GM19193 (cell line): ENCODE results near the gene KRTAP5-8.
"Not testable (repeated sequence)": the region's sequence is repeated elsewhere in the genome, so short reads cannot be mapped to it uniquely, and the experiment has no call there.

Experiments
- POLR2A ChIP-seq: IDR thresholded peaks from 4 replicates; pipeline ENCODE4 v1.6.1; 2011; ENCODE audit not compliant: insufficient read depth, insufficient read length; ENCODE audit errors: extremely low read depth

KRTAP5-8 gene

DNA sequence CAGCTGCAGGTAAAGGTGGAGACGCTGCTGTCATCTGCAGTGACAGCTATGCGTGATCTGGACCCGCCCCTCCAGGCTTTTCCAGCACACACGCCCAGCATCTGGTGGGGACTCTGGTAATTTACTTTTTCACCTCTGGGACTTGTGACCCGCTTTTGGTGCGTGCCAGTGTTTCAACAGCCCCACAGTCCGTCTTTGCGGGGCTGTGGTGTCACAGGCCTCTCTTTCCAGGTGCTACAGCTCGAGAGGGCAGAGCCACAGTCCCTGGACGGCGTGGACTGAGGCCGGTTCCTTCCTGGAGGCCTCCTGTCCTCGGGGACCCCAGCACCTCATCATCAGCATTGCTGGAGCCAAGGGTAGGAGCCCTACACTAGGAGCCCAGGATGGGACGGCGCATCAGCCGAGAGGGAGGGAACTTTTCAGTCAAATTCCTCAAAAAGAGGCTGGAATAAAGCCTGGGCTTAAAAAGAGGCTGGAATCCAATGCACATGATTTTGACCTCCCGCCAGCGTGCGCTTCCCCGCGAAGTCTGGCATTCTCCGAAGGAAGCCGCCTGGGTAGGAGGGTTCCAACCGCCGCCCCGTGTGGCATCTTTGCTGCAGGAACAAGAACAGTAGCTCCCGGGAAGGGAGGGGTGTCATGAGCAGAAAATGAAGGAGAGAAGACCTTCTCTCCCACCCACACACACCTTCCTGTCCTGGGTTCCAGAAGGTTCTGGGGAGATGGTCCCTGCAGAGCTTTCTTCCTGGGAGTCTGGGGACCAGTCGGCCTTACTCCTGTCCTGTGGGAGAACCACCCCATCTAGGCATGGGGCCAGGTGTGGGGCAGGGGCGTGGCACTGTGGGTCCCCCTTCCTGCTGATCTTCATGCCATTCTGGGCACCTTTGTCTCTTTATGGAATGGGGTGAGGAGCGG, 36.5 kb upstream of the KRTAP5-8 start:
- no peak for TF ChIP-seq POLR2A

DNA sequence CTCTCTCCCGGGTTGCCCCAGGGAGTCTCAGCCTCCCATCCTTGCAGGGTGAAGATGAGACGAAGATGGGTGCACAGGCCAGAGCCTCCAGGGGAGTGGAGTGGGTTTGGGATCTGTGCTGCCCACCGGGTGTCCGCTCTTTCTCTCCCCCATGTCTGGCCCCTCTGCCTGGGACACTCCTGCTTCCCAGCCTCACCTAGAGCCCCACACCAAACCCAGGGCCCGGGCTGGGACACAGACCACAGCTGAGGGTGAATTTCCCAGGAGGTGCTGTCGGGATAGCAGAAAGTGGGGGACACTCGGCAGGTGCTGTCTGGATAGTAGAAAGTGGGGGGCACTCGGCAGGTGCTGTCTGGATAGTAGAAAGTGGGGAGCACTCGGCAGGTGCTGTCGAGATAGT, 35.8 kb upstream of the KRTAP5-8 start:
- TF ChIP-seq POLR2A = no peak

DNA sequence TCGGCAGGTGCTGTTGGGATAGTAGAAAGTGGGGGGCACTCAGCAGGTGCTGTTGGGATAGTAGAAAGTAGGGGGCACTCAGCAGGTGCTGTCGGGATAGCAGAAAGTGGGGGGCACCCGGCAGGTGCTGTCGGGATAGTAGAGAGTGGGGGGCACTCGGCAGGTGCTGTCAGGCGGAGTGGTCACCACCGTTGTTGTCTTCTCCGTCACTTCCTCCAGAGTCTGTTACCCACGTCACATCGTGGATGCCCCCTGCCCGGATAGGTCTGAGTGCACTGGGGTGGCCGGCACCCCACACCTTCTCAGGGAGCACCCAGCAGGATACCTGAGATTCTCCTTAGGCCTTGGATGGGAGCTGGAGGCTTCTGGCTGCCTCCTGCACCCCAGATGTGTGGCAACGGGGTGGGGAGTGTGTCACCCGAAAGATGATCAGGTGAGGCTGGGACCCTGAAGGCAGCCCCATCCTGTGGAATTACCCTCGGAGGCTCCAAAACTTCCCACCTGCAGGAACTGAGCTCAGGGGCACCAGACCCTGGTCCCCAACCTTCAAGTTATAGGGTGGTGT, 34.9 kb upstream of the KRTAP5-8 start:
- TF ChIP-seq POLR2A = no peak

DNA sequence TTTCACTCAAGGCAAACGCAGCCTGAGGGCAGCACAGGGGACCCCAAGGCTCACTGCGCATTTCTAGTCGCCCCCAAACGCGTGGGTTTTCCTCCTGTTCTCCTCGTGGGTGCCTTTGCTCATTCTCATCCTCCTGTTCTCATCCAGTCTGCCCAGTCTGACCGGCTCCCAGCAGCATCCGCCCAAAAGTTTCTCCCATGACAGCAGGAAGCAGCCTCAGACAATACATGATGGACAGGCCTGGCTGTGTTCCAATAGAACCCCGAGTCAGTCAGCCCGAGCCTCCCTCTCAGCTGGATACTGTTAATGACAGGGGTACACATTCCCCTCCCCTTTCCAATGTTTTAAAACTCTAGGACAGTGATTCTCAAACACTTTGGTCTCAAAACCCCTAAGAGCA, 33.3 kb upstream of the KRTAP5-8 start:
- TF ChIP-seq POLR2A = no peak

DNA sequence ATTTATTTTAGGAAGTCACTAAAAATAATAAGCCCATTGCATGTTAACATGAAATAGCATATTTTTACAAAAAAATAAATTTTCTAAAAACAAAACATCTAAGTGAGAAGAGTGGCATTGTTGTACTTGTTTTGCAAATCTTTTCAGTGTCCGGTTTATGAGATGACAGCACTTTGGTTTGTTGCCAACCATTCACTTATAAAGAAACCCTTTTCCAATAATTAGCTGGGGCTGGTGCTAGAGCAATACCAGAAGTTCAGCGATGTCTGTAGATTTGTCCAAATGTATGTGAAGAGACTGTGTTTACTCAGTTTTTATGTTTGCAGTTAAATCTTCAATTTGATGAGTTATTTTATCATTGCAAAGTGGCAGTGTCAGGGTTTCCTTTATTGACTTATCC, 32.8 kb upstream of the KRTAP5-8 start:
- TF ChIP-seq POLR2A = no peak

DNA sequence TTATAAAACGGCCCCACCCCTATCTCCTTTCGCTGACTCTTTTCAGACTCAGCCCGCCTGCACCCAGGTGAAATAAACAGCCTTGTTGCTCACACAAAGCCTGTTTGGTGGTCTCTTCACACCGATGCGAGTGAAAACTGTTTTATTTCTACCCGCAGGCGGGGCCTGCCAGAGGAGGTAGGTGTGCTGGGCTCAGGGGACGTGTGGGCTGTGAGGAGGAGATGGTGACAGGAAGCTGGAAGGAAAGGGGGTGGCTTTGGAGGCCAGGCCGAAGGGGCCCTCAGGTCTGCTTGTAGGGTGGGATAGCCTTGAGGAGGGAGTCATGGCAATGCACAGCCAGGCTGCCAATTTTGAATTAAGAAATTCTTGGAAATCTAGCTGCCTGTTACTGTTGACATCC, 32.0 kb upstream of the KRTAP5-8 start:
- no peak for TF ChIP-seq POLR2A

DNA sequence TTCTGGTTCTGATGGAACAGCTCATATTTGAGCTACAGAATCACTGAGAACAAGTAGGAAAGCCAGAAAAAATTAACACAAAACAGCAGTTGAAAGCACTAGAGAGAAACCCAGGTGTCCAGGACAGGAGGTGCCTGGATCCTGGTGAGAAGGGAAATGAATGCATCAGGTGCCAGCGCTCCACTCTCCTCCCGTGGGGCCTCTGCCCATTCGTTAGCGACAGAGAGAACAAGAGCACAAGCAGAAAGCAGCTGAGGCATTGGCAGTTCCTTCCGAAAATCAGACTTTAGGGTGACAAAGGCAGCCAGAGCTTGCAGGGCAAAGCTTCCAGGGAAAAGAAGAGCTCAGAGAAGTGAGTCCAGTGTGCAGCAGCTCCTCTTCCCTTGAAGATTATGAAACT, 30.7 kb upstream of the KRTAP5-8 start:
- TF ChIP-seq POLR2A = no peak

DNA sequence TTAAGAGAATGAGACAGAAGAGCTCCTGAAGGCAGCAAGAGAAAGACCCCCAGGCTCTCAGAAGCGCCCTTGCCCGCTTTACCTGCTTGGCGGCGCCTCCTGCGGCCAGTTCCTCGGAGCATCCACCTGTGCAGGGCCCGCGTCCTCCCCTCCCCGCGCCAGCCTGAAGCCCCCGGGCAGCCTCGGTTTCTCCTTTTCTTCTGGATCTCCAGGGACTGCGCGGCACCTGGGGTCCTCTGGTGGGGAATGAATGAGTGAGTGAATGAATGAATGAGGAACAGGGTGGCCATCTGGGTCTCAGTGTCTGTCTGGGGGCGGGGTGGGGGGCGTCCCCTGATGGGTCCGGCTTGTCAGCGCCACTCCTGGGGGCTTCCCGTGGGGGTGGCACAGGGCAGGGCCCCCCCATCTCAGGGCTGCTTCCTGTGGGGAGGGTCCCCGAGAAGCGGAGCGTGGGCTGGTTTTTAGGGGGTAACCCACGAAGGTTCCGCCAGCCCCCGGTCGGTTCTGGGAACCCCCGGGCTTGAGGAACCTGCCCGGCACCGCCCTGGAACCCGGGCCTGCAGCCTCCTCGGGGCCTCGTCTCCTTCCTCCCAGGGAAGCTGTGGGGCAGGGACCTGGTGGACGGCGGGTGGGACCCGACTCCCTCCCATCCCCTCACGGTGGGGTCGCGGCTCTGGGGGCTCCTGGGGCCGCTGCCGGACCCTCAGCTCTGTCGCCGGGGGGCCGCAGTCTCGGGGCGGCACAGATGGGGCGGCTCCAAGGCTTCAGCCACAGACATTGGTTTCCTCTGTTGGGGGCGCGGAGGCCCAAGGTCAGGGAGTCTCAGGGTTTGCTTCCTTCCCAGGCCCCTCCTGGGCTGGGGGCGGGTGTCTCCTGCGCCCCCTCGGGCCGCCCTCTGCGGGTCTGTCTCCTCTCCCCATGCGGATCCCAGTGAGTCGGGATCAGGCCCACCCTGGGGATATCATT, 19.0 kb upstream of the KRTAP5-8 start:
- TF ChIP-seq POLR2A = no peak

DNA sequence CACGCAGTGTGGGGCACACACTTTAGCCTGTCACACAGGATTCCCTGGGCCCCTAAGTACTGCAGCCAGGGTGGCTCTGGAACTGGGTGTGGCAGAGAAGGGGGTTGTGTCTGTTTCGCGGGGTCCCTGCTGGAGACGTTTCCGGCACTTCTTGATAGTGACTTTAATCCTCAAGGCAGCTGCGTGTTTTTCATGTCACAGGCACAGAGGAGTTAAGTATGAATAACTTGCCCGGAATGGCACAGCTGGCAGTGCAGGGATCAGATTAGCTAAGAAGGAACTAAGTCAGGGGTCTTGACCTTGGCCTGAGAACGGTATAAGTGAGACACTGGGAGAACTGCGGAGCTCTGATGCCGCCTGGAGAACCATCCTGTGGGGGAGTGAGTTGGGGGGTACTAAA, 18.3 kb upstream of the KRTAP5-8 start:
- TF ChIP-seq POLR2A = no peak

DNA sequence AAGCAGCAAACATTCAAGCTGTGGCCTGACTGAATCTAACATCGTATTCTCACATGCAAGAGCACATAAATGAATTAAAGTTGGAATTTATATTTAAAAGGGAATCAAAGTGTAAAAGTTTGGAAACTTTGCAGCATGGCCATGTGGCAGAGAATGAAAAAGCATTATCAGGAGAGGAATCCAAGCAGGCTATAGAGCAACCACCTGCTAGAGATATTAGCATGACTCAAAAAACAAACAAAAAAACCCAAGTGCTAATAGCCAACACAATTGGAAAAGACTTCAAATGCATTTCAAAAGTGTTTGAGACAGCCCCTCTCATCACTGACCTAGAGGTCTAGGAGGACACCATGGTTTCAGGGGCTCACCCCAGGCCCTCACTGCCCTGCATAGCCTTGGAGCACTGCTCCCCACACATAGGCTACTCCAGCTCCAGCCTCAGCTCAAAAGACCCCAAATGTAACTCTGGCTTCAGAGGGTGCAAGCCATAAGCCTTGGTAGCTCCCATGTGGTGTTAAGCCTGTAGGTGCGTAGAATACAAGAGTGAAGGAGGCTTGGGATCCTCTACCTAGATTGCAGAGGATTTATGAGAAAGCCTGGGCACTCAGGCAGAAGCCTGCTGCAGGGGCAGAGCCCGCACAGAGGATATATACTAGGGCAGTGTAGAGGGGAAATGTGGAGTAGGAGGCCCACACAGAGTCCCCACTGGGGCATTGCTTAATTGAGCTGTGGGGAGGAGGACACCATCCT, 12.5 kb upstream of the KRTAP5-8 start:
- TF ChIP-seq POLR2A = no peak

DNA sequence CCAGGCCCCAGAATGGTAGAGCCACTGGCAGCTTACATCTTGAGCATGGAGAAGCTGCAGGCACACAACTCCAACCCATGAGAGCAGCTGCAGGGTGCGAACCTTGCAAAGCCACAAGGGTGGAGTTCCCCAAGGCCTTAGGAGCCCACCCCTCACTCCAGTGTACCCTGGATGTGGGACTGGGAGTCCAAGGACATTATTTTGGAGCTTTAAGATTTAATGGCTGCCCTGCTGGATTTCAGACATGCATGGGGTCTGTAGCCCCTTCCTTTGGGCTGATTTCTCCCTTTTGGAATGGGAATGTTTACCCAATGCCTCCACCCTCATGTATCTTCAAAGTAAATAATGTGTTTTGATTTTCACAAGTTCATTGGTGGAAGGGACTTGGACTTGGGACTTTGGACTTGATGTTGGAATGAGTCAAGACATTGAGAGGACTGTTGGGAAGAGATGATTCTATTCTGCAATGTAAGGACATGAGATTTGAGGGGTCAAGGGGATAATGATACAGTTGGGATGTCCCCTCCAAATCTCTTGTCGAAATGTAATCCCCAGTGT, 11.8 kb upstream of the KRTAP5-8 start:
- TF ChIP-seq POLR2A = no peak

DNA sequence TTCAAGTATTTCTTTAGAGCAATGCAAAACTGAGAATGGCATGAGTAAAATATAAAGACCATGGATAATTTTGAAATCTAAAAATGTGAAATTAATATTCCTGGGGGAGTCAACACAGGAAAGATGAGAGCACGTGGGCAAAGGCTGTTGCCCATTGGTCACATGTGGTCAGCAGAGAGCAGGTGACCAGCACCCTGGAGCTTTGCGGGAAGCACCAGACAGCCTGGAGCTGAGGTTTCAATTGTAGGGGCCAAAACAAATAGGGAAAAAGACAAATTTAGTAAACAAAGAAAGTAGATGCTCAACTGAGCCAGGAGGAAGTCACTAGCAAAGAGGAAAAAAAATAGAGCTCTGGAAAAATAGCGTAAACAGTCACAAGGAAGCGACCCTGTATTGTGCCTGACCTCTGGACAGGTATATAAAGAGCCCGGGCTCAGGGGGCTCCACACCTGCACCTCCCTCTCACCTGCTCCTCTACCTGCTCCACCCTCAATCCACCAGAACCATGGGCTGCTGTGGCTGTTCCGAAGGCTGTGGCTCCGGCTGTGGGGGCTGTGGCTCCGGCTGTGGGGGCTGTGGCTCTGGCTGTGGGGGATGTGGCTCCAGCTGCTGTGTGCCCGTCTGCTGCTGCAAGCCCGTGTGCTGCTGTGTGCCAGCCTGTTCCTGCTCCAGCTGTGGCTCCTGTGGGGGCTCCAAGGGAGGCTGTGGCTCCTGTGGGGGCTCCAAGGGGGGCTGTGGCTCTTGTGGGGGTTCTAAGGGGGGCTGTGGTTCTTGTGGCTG, 10.8 kb upstream of the KRTAP5-8 start, which contains the start of gene KRTAP5-7:
Gene KRTAP5-7, plus strand, starts transcription at position 472 of the 780 bp plus-strand sequence. Its CDS starts 34 bp downstream, at position 506.
- TF ChIP-seq POLR2A = not testable (repeated sequence)

DNA sequence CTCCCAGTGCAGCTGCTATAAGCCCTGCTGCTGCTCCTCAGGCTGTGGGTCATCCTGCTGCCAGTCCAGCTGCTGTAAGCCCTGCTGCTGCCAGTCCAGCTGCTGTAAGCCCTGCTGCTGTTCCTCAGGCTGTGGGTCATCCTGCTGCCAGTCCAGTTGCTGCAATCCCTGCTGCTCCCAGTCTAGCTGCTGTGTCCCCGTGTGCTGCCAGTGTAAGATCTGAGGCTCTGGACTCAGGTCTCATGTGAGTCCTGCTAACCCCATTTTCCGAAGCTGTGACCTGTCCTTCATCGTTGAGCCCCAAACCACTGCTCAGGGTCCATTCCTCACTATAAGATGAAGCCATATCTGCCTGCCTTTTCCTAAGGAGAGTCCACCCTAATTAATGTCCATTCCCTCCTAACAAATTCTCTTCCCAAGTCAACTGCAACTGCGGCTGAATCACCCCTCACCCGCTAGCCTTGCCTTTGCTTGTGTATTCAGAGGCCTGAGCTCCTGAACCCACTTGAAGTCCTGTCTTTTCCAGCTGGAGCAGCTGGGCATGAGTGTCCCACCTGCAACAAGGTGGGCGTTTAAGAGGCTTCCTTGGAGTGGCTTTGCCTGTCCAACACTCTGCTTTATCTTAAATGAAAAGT, 10.1 kb upstream of the KRTAP5-8 start:
- no peak for TF ChIP-seq POLR2A

DNA sequence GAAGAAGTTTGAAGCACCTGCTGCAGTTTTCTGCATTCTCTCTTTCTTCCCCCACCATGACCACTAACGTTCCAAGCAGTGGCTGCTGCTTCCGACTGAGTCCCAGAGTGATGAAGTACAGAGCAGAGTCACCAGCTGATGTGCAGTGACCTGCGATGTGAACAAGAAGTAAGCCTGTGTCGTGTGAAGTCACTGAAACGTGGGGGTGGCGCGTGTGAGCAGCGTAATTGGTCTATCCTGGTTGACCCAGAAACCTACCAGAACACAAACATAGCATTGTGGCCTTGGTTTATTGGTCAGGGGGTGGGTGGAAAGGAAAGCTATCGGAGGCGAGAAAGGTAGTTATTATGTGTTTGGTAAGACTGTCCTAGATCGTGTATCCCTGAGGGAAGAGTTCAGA, 7.2 kb upstream of the KRTAP5-8 start:
- TF ChIP-seq POLR2A = no peak
